Activated T-helper 1 cell treated with anti-CD3 and anti-CD28 coated beads, Interleukin-12 subunit alpha, Interleukin-12 subunit beta, Interleukin-2, Interleukin-4 antibody, amounts not matched to agents 30 ng/mL and 10 ng/mL and 1 ng/mL, durations not matched to agents 14 hours and 24 hours and 36 hours (primary cell): ENCODE data around the gene TIMP4. TPM values are rescaled to one million over a fixed set of nuclear protein-coding genes. Genes with fewer than 3 reads are reported as not detected.

Experiments
- DNase-seq: peaks from one replicate; pipeline ENCODE4 v3.0.0; 2021; ENCODE audit warnings: low spot score
- H3K27ac Mint-ChIP-seq: one replicate; pipeline ENCODE4 v1.8.0; 2021; ENCODE audit warnings: mild to moderate bottlenecking, mixed read lengths
- H3K27me3 Mint-ChIP-seq: one replicate; pipeline ENCODE4 v1.8.0; 2022; ENCODE audit warnings: mild to moderate bottlenecking, moderate library complexity, mixed read lengths; ENCODE audit not compliant: insufficient read depth
- H3K36me3 Mint-ChIP-seq: one replicate; pipeline ENCODE4 v1.8.0; 2021; ENCODE audit warnings: low read depth, mixed read lengths
- H3K4me1 Mint-ChIP-seq: one replicate; pipeline ENCODE4 v1.8.0; 2021; ENCODE audit warnings: low read depth, mixed read lengths
- H3K4me3 Mint-ChIP-seq: one replicate; pipeline ENCODE4 v1.8.0; 2021; ENCODE audit warnings: mild to moderate bottlenecking, moderate library complexity, mixed read lengths
- H3K9me3 Mint-ChIP-seq: one replicate; pipeline ENCODE4 v1.8.0; 2021; ENCODE audit warnings: mixed read lengths
- intact Hi-C: fragments of 100-400 bp; cut with micrococcal nuclease; formaldehyde crosslinking; loops from one replicate; pipeline ENCODE4 v1.15.1; 2024
- total RNA-seq: library from RNA; stranded (reverse); gene quantifications from 2 replicates; pipeline ENCODE4 v1.2.3, GENCODE V29; 2022

The TIMP4 gene
- total RNA-seq, 1 donor from 2014 or later: not detected

DNA sequence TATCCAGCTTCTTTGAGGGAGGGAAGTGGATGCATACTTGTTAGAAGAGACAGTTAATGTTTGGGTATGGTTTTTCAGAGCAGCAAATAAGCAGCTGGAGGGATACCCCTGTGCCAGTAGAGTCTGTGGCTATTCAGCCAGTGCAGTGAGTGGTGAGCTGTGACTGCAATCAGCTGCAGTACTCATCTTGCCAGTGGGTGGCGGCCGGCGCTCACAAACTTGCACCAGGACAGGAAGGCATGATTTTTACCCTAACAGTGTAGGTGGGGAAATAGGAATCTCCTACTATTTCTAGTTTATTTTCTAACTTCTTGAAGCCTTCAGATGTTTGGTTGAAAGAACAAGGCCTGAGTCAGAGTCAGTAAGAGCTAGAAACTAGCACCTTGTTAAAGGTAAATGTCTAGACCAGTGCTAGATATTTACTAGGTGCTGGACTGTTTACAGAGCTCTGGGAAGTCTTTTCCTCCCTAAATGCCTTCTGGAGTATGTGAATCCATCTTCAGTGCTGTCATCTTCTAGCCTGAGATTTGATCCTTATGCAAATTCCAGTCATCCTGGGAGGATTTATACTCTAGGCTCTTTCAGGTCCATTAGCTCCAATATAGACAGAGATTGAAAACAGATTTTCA is 23.6 kb downstream of the TIMP4 start:
- Mint-ChIP-seq H3K9me3 (no peaks in the 10 kb centered on the region), H3K36me3 (no peaks in the 10 kb centered on the region), H3K4me1 (no peaks in the 10 kb centered on the region), H3K4me3 (no peak overlapping the region), H3K27ac (no peak overlapping the region), H3K27me3 (peaks cover 14% of the 10 kb centered on the region)
- peak; percentile 45 for DNase-seq
- intact Hi-C loops: loop anchor here (1.0 to 5.0 kb wide), 11 partner anchors 41 to 757 kb away; partner anchors contain the start of genes PPARG, RAF1, RPL32 and TSEN2

- H3K4me1 Mint-ChIP-seq: no peaks in the 10 kb centered on the region
- DNase-seq: no peak
- H3K27ac Mint-ChIP-seq: no peak overlapping the region
- H3K36me3 Mint-ChIP-seq: no peaks in the 10 kb centered on the region
- peaks cover 19% of the 10 kb centered on the region for H3K27me3 Mint-ChIP-seq
- no peaks in the 10 kb centered on the region for H3K9me3 Mint-ChIP-seq
- intact Hi-C loops: no loop called here
- no peak overlapping the region for H3K4me3 Mint-ChIP-seq
These were observed 25.8 kb downstream of the TIMP4 start for GRCh38 chr3:12132881-12133280.

DNA sequence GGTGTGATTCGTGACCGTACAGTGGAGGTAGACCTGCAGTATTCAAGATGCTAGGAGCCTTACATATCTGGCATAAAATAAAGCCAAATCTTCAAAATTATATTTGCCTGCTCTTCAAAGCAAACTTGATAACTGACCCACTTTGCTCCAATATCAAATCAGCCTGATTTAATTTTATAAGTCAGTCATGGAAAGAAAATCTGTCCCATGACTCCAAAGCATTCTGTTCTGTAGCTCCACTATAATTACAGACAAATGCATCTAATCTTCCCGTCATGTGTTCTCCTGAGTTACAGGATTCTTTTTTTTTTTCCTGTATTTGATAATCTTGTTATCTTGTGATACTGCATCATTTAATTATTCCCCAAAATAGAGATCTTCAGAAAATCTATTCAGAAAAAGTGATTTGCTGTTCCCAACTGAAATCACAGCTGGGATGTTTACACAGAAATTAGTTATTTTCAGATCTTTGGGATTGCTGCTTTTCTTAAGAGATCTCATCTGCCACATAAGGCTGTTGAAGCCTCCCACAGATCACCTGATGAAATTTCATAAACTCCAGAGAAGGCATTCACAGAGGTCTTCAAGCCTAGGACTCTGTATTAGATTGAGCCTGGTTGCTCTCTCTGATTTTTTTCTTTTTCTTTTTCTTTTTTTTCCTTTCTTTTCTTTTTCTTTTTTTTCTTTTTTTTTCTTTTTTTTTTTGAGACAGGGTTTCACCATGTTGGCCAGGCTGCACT is 27.2 kb downstream of the TIMP4 start:
- intact Hi-C loops: no loop called here
- Mint-ChIP-seq H3K4me3 (no peak overlapping the region), H3K27ac (no peak overlapping the region), H3K27me3 (peaks cover 19% of the 10 kb centered on the region), H3K36me3 (no peaks in the 10 kb centered on the region), H3K9me3 (no peaks in the 10 kb centered on the region), H3K4me1 (no peaks in the 10 kb centered on the region)
- DNase-seq: no peak

GRCh38 chr3:12127391-12127790 is 31.3 kb downstream of the TIMP4 start:
- Mint-ChIP-seq H3K4me3 (no peak overlapping the region), H3K4me1 (no peaks in the 10 kb centered on the region), H3K27me3 (peaks cover 29% of the 10 kb centered on the region), H3K9me3 (no peaks in the 10 kb centered on the region), H3K36me3 (no peaks in the 10 kb centered on the region), H3K27ac (no peak overlapping the region)
- intact Hi-C loops: no loop called here
- no peak for DNase-seq

GRCh38 chr3:12125772-12126171 is 32.9 kb downstream of the TIMP4 start:
- no peak overlapping the region for H3K27ac Mint-ChIP-seq
- H3K4me3 Mint-ChIP-seq: no peak overlapping the region
- no peaks in the 10 kb centered on the region for H3K36me3 Mint-ChIP-seq
- DNase-seq: no peak
- no peaks in the 10 kb centered on the region for H3K9me3 Mint-ChIP-seq
- intact Hi-C loops: no loop called here
- peaks cover 3% of the 10 kb centered on the region for H3K4me1 Mint-ChIP-seq
- peaks cover 29% of the 10 kb centered on the region for H3K27me3 Mint-ChIP-seq

DNA sequence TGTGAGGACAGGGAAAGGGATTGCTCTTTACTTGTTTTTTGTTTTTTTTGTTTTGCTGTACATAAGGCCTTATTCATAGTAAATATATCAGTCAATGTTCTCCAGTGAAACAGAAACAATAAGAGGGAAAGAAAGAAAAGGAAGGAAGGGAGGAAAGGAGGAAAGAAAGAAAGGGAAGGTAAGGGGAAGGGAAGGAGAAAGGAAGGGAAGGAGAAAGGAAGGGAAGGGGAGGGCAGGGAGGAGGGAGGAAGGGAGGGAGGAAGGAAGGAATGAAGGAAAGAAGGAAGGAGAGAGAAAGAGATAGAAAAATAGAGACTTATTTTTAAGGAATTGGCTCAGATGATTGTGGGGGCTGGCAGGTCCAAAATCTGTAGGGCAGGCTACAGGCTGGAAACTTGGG is 37.2 kb downstream of the TIMP4 start:
- no peak for DNase-seq
- no peaks in the 10 kb centered on the region for H3K9me3 Mint-ChIP-seq
- H3K4me1 Mint-ChIP-seq: peaks cover 9% of the 10 kb centered on the region
- H3K36me3 Mint-ChIP-seq: no peaks in the 10 kb centered on the region
- intact Hi-C loops: no loop called here
- H3K27me3 Mint-ChIP-seq: peaks cover 23% of the 10 kb centered on the region
- no peak overlapping the region for H3K27ac Mint-ChIP-seq
- no peak overlapping the region for H3K4me3 Mint-ChIP-seq

GRCh38 chr3:12120374-12121140 is 38.2 kb downstream of the TIMP4 start:
- DNase-seq: no peak
- intact Hi-C loops: no loop called here
- peaks cover 19% of the 10 kb centered on the region for H3K27me3 Mint-ChIP-seq
- peaks cover 9% of the 10 kb centered on the region for H3K4me1 Mint-ChIP-seq
- H3K36me3 Mint-ChIP-seq: no peaks in the 10 kb centered on the region
- no peaks in the 10 kb centered on the region for H3K9me3 Mint-ChIP-seq
- no peak overlapping the region for H3K27ac Mint-ChIP-seq
- H3K4me3 Mint-ChIP-seq: no peak overlapping the region

DNA sequence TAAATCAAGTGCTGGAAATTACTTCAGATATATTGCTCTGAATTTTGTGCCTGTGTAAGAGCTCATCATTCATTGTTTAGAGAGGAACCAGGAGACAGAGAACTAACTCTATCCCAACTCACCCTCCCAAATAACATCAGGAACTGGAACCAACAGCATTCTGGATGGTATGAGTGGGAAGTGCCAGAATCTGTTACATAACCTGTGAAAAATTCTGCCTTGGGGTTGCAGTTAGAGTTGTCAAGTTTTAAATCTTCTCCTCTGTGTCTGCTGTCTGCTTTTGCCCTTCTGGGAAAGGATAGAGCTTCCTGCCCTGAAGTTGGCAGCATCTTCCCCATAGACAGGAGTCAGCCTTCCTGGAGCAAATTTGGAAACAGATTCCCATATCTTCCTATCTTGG is 41.2 kb downstream of the TIMP4 start:
- H3K27ac Mint-ChIP-seq: no peak overlapping the region
- no peak overlapping the region for H3K4me3 Mint-ChIP-seq
- peaks cover 9% of the 10 kb centered on the region for H3K4me1 Mint-ChIP-seq
- H3K36me3 Mint-ChIP-seq: no peaks in the 10 kb centered on the region
- no peaks in the 10 kb centered on the region for H3K9me3 Mint-ChIP-seq
- intact Hi-C loops: no loop called here
- H3K27me3 Mint-ChIP-seq: peaks cover 11% of the 10 kb centered on the region
- no peak for DNase-seq

DNA sequence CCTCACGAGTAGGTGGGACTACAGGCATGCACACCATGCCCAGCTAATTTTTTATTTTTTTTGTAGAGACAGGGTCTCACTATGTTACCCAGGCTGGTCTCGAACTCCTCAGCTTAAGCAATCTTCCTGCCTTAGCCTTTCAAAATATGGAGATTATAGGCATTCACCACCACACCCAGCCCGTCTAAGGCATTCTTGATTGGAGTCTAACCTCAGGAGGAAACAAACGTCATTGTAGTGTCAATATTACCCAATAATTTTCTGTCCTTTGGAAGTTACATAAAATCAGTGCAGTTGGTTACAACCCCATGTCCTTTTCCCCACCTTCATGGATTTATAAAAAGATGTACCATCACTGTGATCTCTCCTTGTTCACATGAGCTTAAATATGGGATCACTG is 41.8 kb downstream of the TIMP4 start:
- no peak for DNase-seq
- intact Hi-C loops: no loop called here
- peaks cover 11% of the 10 kb centered on the region for H3K27me3 Mint-ChIP-seq

GRCh38 chr3:12115849-12116248 is 42.9 kb downstream of the TIMP4 start:
- H3K4me3 Mint-ChIP-seq: no peak overlapping the region
- intact Hi-C loops: no loop called here
- peaks cover 7% of the 10 kb centered on the region for H3K4me1 Mint-ChIP-seq
- H3K27ac Mint-ChIP-seq: no peak overlapping the region
- H3K9me3 Mint-ChIP-seq: no peaks in the 10 kb centered on the region
- H3K27me3 Mint-ChIP-seq: peaks cover 7% of the 10 kb centered on the region
- H3K36me3 Mint-ChIP-seq: no peaks in the 10 kb centered on the region
- no peak for DNase-seq

More for the DNA sequence above, 41.8 kb downstream of the TIMP4 start:
- Mint-ChIP-seq H3K4me1 (peaks cover 9% of the 10 kb centered on the region), H3K9me3 (no peaks in the 10 kb centered on the region), H3K36me3 (no peaks in the 10 kb centered on the region), H3K27ac (no peak overlapping the region), H3K4me3 (no peak overlapping the region)

DNA sequence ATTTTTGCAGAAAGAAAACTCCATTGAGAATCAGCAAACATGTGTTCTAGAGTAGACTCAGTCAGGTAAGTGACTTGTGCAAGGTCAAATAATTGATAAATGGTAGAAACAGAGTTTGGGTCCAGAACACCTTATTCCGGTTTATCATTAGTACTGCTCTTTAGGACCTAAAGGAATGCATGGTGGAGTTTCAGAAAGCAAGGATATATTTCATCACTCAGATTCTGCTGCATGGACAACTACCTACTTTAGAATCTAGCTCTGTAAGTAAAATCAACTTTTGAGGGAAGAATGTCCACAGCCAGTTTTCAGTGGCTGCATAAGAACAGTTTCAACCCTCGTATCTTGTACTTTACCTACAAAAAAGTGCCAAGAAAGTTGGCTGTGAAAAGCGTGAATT is 43.6 kb downstream of the TIMP4 start:
- Mint-ChIP-seq H3K27me3 (peaks cover 8% of the 10 kb centered on the region), H3K36me3 (no peaks in the 10 kb centered on the region), H3K9me3 (no peaks in the 10 kb centered on the region), H3K4me1 (no peaks in the 10 kb centered on the region), H3K4me3 (no peak overlapping the region), H3K27ac (no peak overlapping the region)
- DNase-seq: no peak
- intact Hi-C loops: no loop called here

- Mint-ChIP-seq H3K36me3 (no peaks in the 10 kb centered on the region), H3K27ac (no peak overlapping the region), H3K9me3 (no peaks in the 10 kb centered on the region), H3K27me3 (peaks cover 10% of the 10 kb centered on the region), H3K4me1 (no peaks in the 10 kb centered on the region), H3K4me3 (no peak overlapping the region)
- intact Hi-C loops: no loop called here
- DNase-seq: no peak
These were observed 44.5 kb downstream of the TIMP4 start for GRCh38 chr3:12114251-12114650.

DNA sequence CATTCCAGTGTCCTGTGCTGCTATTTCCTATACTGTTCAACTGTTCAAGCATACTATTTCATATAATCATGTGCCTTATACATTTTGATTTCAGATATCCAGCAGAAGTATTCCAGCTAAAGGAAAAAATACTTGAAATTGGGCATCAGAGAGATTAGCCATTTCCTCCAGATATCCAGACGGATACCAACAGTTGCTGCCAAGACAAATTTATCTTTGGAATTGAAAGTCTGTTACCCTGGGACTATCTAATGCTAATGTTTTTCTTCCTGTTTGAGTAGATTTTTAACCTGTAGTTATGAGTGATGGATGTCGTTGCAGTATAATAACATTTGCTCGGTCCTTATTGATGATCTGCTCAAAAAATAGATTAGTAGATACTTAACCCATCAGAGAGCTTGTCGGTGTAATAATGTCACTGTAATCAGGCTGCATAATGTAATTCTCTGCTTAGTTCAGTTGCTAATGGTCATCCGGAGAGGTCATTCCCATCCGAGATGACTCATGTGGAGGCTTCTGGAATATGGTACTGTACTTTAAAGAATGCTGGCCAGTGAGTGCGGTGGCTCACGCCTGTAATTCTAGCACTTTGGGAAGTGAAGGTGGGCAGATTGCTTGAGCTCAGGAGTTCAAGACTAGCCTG is 51.5 kb downstream of the TIMP4 start:
- Mint-ChIP-seq H3K4me3 (no peak overlapping the region), H3K27me3 (peaks cover 13% of the 10 kb centered on the region), H3K36me3 (no peaks in the 10 kb centered on the region), H3K4me1 (no peaks in the 10 kb centered on the region), H3K27ac (no peak overlapping the region), H3K9me3 (no peaks in the 10 kb centered on the region)
- no peak for DNase-seq
- intact Hi-C loops: no loop called here
